Skeletal muscle tissue (tissue), 4 donors: ENCODE measurements around the gene ABTB1. TPM values are rescaled to one million over a fixed set of nuclear protein-coding genes. Genes with fewer than 3 reads are reported as not detected.

Experiments used
- H3K27ac ChIP-seq: one replicate; pipeline ENCODE4 v1.7.0; 2013; ENCODE audit warnings: mild to moderate bottlenecking, low read depth, low read length, inconsistent platforms
- H3K27me3 ChIP-seq, 3 donors: one replicate each; pipeline ENCODE4 v1.7.0; 2013; ENCODE audit warnings: low read length in 3 of 3; ENCODE audit not compliant: control insufficient read depth in 3 of 3, insufficient read depth in 3 of 3
- H3K36me3 ChIP-seq, 3 donors: one replicate each; pipeline ENCODE4 v1.7.0; 2013; ENCODE audit warnings: low read length in 3 of 3; ENCODE audit not compliant: control insufficient read depth in 3 of 3, insufficient read depth in 3 of 3
- H3K4me1 ChIP-seq, 3 donors: one replicate each; pipeline ENCODE4 v1.7.0; 2013; ENCODE audit warnings: low read length in 3 of 3, mild to moderate bottlenecking in 3 of 3; ENCODE audit not compliant: control insufficient read depth in 3 of 3, insufficient read depth in 3 of 3
- H3K4me3 ChIP-seq, 3 donors: one replicate each; pipeline ENCODE4 v1.7.0; 2013; ENCODE audit warnings: low read length in 3 of 3
- H3K9ac ChIP-seq, 3 donors: one replicate each; pipeline ENCODE4 v1.7.0; 2013; ENCODE audit warnings: low read length in 3 of 3, mild to moderate bottlenecking in 3 of 3, moderate library complexity in 2 of 3, low read depth in 1 of 3
- H3K9me3 ChIP-seq, 3 donors: one replicate each; pipeline ENCODE4 v1.7.0; 2013; ENCODE audit warnings: low read length in 3 of 3; ENCODE audit not compliant: control insufficient read depth in 3 of 3
- total RNA-seq: library from RNA; depleted of rRNA; stranded (reverse); fragments of >200 nt; gene quantifications from one replicate; pipeline ENCODE4 v1.2.3, GENCODE V29; 2014
- donor health status: Osteomylitis.

The ABTB1 gene
- total RNA-seq, 1 donor from 2014 or later = 6.3 TPM

GRCh38 chr3:127710155-127710941 lies 37.6 kb downstream of the ABTB1 start:
- Histone ChIP-seq H3K4me1 (peaks cover 65 to 80% (median 80%) of the 10 kb centered on the region in 3 donors), H3K9ac (peak overlapping the region in 1 of 3 donors; percentile 45), H3K4me3 (no peak overlapping the region), H3K9me3 (no peaks in the 10 kb centered on the region), H3K36me3 (peaks cover 2 to 16% (median 6%) of the 10 kb centered on the region in 3 donors), H3K27me3 (no peaks in the 10 kb centered on the region), H3K27ac (peak overlapping the region; percentile 75)

DNA sequence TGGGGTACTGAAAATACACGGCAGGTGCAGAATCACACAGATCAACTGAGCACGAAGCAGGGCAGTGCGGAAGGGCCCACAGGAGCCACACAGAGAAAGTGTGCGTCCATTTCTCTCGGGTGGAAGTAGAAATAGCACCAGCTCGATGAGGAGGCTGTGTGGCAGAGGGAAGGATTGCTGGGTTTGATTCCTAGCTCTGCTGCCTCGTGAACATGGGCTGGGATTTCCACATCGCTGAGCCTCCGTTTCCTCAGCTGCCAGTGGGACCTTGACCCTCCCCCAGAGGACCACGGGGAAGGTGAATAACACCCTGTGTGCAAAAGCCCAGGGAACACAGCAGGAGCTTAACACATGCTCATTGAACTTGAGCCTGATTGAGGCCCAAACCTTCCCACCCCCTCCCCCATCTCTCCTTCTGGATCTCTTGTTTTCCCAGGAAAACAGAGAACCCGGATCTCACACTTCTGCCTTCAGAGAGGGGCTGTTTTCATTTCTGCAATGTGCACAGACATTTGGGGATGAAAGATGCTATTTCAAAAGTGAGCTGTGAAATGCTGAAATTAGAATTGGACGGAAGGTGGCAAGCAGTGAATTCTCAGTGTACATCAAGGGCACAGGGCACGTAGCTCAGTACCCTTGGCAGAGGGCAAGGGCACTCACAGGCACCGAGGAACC lies 38.4 kb downstream of the ABTB1 start:
- H3K9ac ChIP-seq = peak overlapping the region in 1 of 3 donors; percentile 33
- H3K9me3 ChIP-seq = no peaks in the 10 kb centered on the region
- H3K4me3 ChIP-seq = peak overlapping the region in 1 of 3 donors; percentile 6
- no peaks in the 10 kb centered on the region for H3K27me3 ChIP-seq
- peak overlapping the region; percentile 75 for H3K27ac ChIP-seq
- H3K36me3 ChIP-seq = peaks cover 4 to 13% (median 6%) of the 10 kb centered on the region in 3 donors
- peaks cover 63 to 83% (median 81%) of the 10 kb centered on the region in 3 donors for H3K4me1 ChIP-seq

- Histone ChIP-seq H3K4me3 (no peak overlapping the region), H3K9me3 (no peaks in the 10 kb centered on the region), H3K27ac (no peak overlapping the region), H3K4me1 (peaks cover 58 to 82% (median 81%) of the 10 kb centered on the region in 3 donors), H3K9ac (peak overlapping the region in 1 of 3 donors; percentile 57), H3K36me3 (peaks cover 3 to 16% (median 4%) of the 10 kb centered on the region in 3 donors), H3K27me3 (no peaks in the 10 kb centered on the region)
Observed at GRCh38 chr3:127711896-127712295, 39.1 kb downstream of the ABTB1 start.

DNA sequence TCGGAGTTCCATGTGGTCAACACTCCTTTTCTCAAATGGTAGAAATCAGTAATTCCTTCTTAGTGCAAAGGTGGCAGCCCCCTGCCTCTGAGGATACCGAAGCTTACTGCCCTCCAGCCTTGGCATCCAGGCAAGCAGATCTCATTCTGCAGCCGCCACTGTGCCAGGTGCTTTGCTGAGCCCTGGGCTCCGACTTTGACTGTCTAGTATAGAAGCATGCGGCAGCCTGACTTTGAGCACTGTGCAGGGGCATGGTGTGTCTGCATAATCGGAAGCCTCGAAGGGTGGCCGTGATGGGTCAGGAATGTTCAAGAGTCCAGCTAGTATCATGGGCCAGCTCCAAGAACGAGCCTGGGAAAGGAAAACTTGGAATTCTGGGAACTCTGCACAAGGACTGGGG lies 39.7 kb downstream of the ABTB1 start:
- Histone ChIP-seq H3K4me1 (peaks cover 54 to 83% (median 82%) of the 10 kb centered on the region in 3 donors), H3K36me3 (peaks cover 0 to 16% (median 4%) of the 10 kb centered on the region in 3 donors), H3K9me3 (no peaks in the 10 kb centered on the region), H3K9ac (peak overlapping the region in 2 of 3 donors; percentile 20 to 57), H3K27me3 (no peaks in the 10 kb centered on the region), H3K4me3 (no peak overlapping the region), H3K27ac (peak overlapping the region; percentile 57)

GRCh38 chr3:127712881-127713771 lies 40.4 kb downstream of the ABTB1 start:
- peak overlapping the region; percentile 57 for H3K27ac ChIP-seq
- no peaks in the 10 kb centered on the region for H3K9me3 ChIP-seq
- H3K36me3 ChIP-seq = peaks cover 0 to 16% (median 4%) of the 10 kb centered on the region in 3 donors
- H3K4me3 ChIP-seq = no peak overlapping the region
- no peaks in the 10 kb centered on the region for H3K27me3 ChIP-seq
- peaks cover 47 to 85% (median 84%) of the 10 kb centered on the region in 3 donors for H3K4me1 ChIP-seq
- peak overlapping the region; percentile 20 to 57 (median 34) for H3K9ac ChIP-seq

GRCh38 chr3:127714125-127714571 lies 41.4 kb downstream of the ABTB1 start:
- H3K27ac ChIP-seq = peak overlapping the region; percentile 57
- H3K36me3 ChIP-seq = peaks cover 0 to 19% (median 4%) of the 10 kb centered on the region in 3 donors
- no peaks in the 10 kb centered on the region for H3K27me3 ChIP-seq
- no peaks in the 10 kb centered on the region for H3K9me3 ChIP-seq
- no peak overlapping the region for H3K4me3 ChIP-seq
- H3K9ac ChIP-seq = no peak overlapping the region
- peaks cover 45 to 80% (median 76%) of the 10 kb centered on the region in 3 donors for H3K4me1 ChIP-seq

- peaks cover 38 to 74% (median 73%) of the 10 kb centered on the region in 3 donors for H3K4me1 ChIP-seq
- peak overlapping the region in 1 of 3 donors; percentile 25 for H3K9ac ChIP-seq
- H3K27me3 ChIP-seq = no peaks in the 10 kb centered on the region
- peaks cover 0 to 19% (median 7%) of the 10 kb centered on the region in 3 donors for H3K36me3 ChIP-seq
- H3K27ac ChIP-seq = peak overlapping the region; percentile 57
- no peak overlapping the region for H3K4me3 ChIP-seq
- no peaks in the 10 kb centered on the region for H3K9me3 ChIP-seq
Observed at GRCh38 chr3:127714866-127715265, 42.1 kb downstream of the ABTB1 start.

GRCh38 chr3:127715532-127715931 lies 42.8 kb downstream of the ABTB1 start:
- Histone ChIP-seq H3K4me1 (peaks cover 33 to 67% (median 66%) of the 10 kb centered on the region in 3 donors), H3K4me3 (peak overlapping the region in 1 of 3 donors; percentile 6), H3K36me3 (peaks cover 0 to 23% (median 9%) of the 10 kb centered on the region in 3 donors), H3K27ac (peak overlapping the region; percentile 15), H3K9me3 (no peaks in the 10 kb centered on the region), H3K9ac (peak overlapping the region in 1 of 3 donors; percentile 33), H3K27me3 (no peaks in the 10 kb centered on the region)

DNA sequence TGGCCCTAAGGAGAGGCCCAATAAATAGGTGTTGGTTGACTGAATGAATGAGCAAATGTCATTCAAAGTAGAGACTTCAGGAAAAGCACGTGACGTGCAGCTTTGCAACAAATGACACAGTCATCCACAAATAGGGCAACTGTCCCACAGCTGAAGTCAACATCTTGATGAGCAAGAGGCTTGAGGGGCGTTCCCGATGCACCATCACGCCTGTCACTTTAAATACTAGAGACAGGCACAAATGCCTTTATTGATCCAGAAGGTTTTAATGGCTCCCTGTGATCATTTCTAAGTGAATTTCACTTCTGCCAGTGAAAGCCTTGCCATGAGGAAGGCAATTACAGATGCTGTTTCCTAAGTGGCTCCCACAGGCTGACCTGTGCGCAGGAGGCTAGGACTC lies 43.6 kb downstream of the ABTB1 start:
- H3K9ac ChIP-seq = no peak overlapping the region
- H3K36me3 ChIP-seq = peaks cover 0 to 27% (median 13%) of the 10 kb centered on the region in 3 donors
- H3K27ac ChIP-seq = no peak overlapping the region
- H3K4me1 ChIP-seq = peaks cover 28 to 58% (median 58%) of the 10 kb centered on the region in 3 donors
- no peaks in the 10 kb centered on the region for H3K9me3 ChIP-seq
- no peak overlapping the region for H3K4me3 ChIP-seq
- no peaks in the 10 kb centered on the region for H3K27me3 ChIP-seq
